H1 (cell line): Measurements from ENCODE around the gene TMEM145. TPM values are rescaled to one million over a fixed set of nuclear protein-coding genes. Genes with fewer than 3 reads are reported as not detected.
A peak's percentile ranks its signal among the peaks of the same experiment; 100 is the strongest.

Experiments used
- CTCF ChIA-PET: fragments of 300-600 bp; sonication (Branson Sonifier 250); formaldehyde crosslinking; loops from one replicate; lab custom pipeline; 2021; ENCODE audit not compliant: partially characterized antibody; lab: Charles Lee
- POLR2A ChIA-PET: fragments of 300-600 bp; sonication (Branson Sonifier 250); formaldehyde crosslinking; loops from one replicate; lab custom pipeline; 2021; ENCODE audit warnings: inconsistent platforms; ENCODE audit not compliant: partially characterized antibody; lab: Charles Lee
- DNase-seq, 2 experiments: peaks; one replicate each; pipeline versions ENCODE4 v3.0.0 to v3.0.0-alpha.2; 2010 to 2022; ENCODE audit warnings: low spot score in 2 of 2, low read depth in 1 of 2, mixed read lengths in 1 of 2
- FAIRE-seq: peaks from 2 replicates; lab custom pipeline; 2011; peaks lifted over from hg19 to GRCh38; lab: Jason Lieb, UNC
- H2AFZ ChIP-seq: 2 replicates; pipeline ENCODE4 v1.8.1; 2012; ENCODE audit warnings: low read length, inconsistent platforms
- H2AK5ac ChIP-seq: 2 replicates; pipeline ENCODE4 v1.6.1; 2013; ENCODE audit warnings: low read depth, low read length
- H2BK120ac ChIP-seq: replicated peaks from 2 replicates; pipeline ENCODE3; 2013; ENCODE audit warnings: low read depth, low read length, inconsistent platforms
- H2BK12ac ChIP-seq: 2 replicates; pipeline ENCODE4 v1.6.1; 2013; ENCODE audit warnings: low read depth, low read length
- H2BK15ac ChIP-seq: 2 replicates; pipeline ENCODE4 v1.6.1; 2013; ENCODE audit warnings: low read length
- H2BK20ac ChIP-seq: 2 replicates; pipeline ENCODE4 v1.6.1; 2013; ENCODE audit warnings: low read length
- H2BK5ac ChIP-seq: 2 replicates; pipeline ENCODE4 v1.6.1; 2013; ENCODE audit warnings: low read depth, low read length
- H3K14ac ChIP-seq: 2 replicates; pipeline ENCODE4 v1.6.1; 2013; ENCODE audit warnings: inconsistent platforms; ENCODE audit not compliant: insufficient read length
- H3K18ac ChIP-seq: 2 replicates; pipeline ENCODE4 v1.6.1; 2013; ENCODE audit warnings: low read length; ENCODE audit errors: extremely low read depth
- H3K23ac ChIP-seq: 2 replicates; pipeline ENCODE4 v1.6.1; 2013; ENCODE audit warnings: inconsistent platforms; ENCODE audit not compliant: insufficient read length
- H3K23me2 ChIP-seq: 2 replicates; pipeline ENCODE4 v1.6.1; 2013; ENCODE audit warnings: low read depth, low read length
- H3K27ac ChIP-seq: 2 replicates; pipeline ENCODE4 v1.6.1; 2011; ENCODE audit warnings: low read depth, low read length, inconsistent platforms
- H3K27me3 ChIP-seq, 4 experiments: replicated peaks in 1 of 4; 1 replicate in 1 of 4; 2 replicates in 3 of 4; pipeline versions ENCODE4 v1.6.1 to v1.8.1; 2011 to 2013; ENCODE audit warnings: low read length in 3 of 4, mild to moderate bottlenecking in 3 of 4, inconsistent platforms in 2 of 4, mixed read lengths in 2 of 4, moderate library complexity in 1 of 4; ENCODE audit not compliant: control insufficient read depth in 3 of 4, insufficient read depth in 3 of 4; ENCODE audit errors: extremely low read depth in 1 of 4
- H3K36me3 ChIP-seq, 4 experiments: 2 replicates each; pipeline versions ENCODE4 v1.6.1 to v1.8.1; 2011 to 2013; ENCODE audit warnings: mild to moderate bottlenecking in 4 of 4, low read length in 3 of 4, moderate library complexity in 2 of 4, control low read depth in 1 of 4, inconsistent platforms in 1 of 4; ENCODE audit not compliant: insufficient read depth in 4 of 4, control insufficient read depth in 2 of 4
- H3K4ac ChIP-seq: replicated peaks from 2 replicates; pipeline ENCODE3; 2013; ENCODE audit warnings: low read length, low read depth, mixed read lengths, inconsistent platforms; ENCODE audit not compliant: insufficient read length
- H3K4me1 ChIP-seq, 4 experiments: replicated peaks in 1 of 4; 1 replicate in 1 of 4; 2 replicates in 3 of 4; pipeline versions ENCODE4 v1.6.1 to v1.8.1; 2011 to 2013; ENCODE audit warnings: low read length in 3 of 4, inconsistent platforms in 2 of 4, mixed read lengths in 1 of 4; ENCODE audit not compliant: insufficient read depth in 4 of 4, control insufficient read depth in 3 of 4
- H3K4me2 ChIP-seq, 2 experiments: 2 replicates each; pipeline versions ENCODE4 v1.6.1 to v1.8.1; 2011 to 2013; ENCODE audit warnings: low read depth in 2 of 2, low read length in 2 of 2, control low read depth in 1 of 2, inconsistent platforms in 1 of 2, mild to moderate bottlenecking in 1 of 2; ENCODE audit not compliant: insufficient read depth in 1 of 2
- H3K4me3 ChIP-seq, 4 experiments: fragments of 200-600, 300-600 bp in 1 of 4; sonication (generic), shearing (Covaris generic), sonication (Bioruptor Twin) in 1 of 4; 2 replicates each; pipeline versions ENCODE4 v1.5.1 to v1.8.1; 2011 to 2016; ENCODE audit warnings: low read length in 4 of 4, low read depth in 3 of 4, control low read depth in 2 of 4, inconsistent platforms in 2 of 4, mild to moderate bottlenecking in 2 of 4, mixed read lengths in 1 of 4, moderate library complexity in 1 of 4; ENCODE audit not compliant: insufficient read depth in 2 of 4; ENCODE audit errors: extremely low read depth in 1 of 4
- H3K56ac ChIP-seq: replicated peaks from 2 replicates; pipeline ENCODE3; 2013; ENCODE audit warnings: low read depth, mild to moderate bottlenecking, mixed read lengths, low read length, inconsistent platforms; ENCODE audit not compliant: insufficient read length
- H3K79me1 ChIP-seq: 2 replicates; pipeline ENCODE4 v1.6.1; 2013; ENCODE audit warnings: low read depth, low read length, control low read depth
- H3K79me2 ChIP-seq, 2 experiments: 2 replicates each; pipeline versions ENCODE4 v1.6.1 to v1.8.1; 2012 to 2013; ENCODE audit warnings: low read length in 2 of 2, mild to moderate bottlenecking in 2 of 2, inconsistent platforms in 1 of 2; ENCODE audit not compliant: insufficient read depth in 2 of 2, control insufficient read depth in 1 of 2
- H3K9ac ChIP-seq, 4 experiments: replicated peaks in 1 of 4; 1 replicate in 1 of 4; 2 replicates in 3 of 4; pipeline versions ENCODE4 v1.6.1 to v1.8.1; 2011 to 2013; ENCODE audit warnings: low read depth in 3 of 4, low read length in 3 of 4, control low read depth in 2 of 4, mild to moderate bottlenecking in 2 of 4, moderate library complexity in 2 of 4, inconsistent platforms in 1 of 4; ENCODE audit errors: extremely low read depth in 1 of 4
- H3K9me3 ChIP-seq, 2 experiments: 2 replicates each; pipeline versions ENCODE4 v1.6.1 to v1.8.1; 2012 to 2013; ENCODE audit warnings: mild to moderate bottlenecking in 2 of 2, moderate library complexity in 2 of 2, control low read depth in 1 of 2, inconsistent platforms in 1 of 2, low read depth in 1 of 2, low read length in 1 of 2, mixed read lengths in 1 of 2; ENCODE audit not compliant: insufficient read depth in 2 of 2
- H4K20me1 ChIP-seq, 2 experiments: replicated peaks in 1 of 2; 2 replicates each; pipeline versions ENCODE3 to v1.8.1; 2011 to 2013; ENCODE audit warnings: inconsistent platforms in 2 of 2, low read length in 2 of 2, mild to moderate bottlenecking in 1 of 2; ENCODE audit not compliant: insufficient read depth in 2 of 2, control insufficient read depth in 1 of 2
- H4K5ac ChIP-seq: 2 replicates; pipeline ENCODE4 v1.6.1; 2013; ENCODE audit warnings: low read length, low read depth, mixed read lengths, inconsistent platforms; ENCODE audit not compliant: insufficient read length
- H4K8ac ChIP-seq: 2 replicates; pipeline ENCODE4 v1.8.0; 2013; ENCODE audit warnings: mild to moderate bottlenecking, moderate library complexity, low read length, inconsistent platforms; ENCODE audit not compliant: insufficient read depth; ENCODE audit errors: extremely low read depth
- H4K91ac ChIP-seq: replicated peaks from 2 replicates; pipeline ENCODE3; 2013; ENCODE audit warnings: low read length, mixed read lengths, inconsistent platforms; ENCODE audit not compliant: insufficient read length
- CREB1 ChIP-seq: IDR thresholded peaks from 2 replicates; pipeline ENCODE4 v1.6.1; 2012; ENCODE audit warnings: inconsistent platforms
- EP300 ChIP-seq, 2 experiments: IDR thresholded peaks; 1 replicate in 1 of 2; 2 replicates in 1 of 2; pipeline ENCODE4 v1.6.1; 2011 to 2012; ENCODE audit warnings: low read depth in 2 of 2, low read length in 2 of 2, mild to moderate bottlenecking in 2 of 2, borderline replicate concordance in 1 of 2, inconsistent platforms in 1 of 2, moderate library complexity in 1 of 2
- HDAC6 ChIP-seq: IDR thresholded peaks from one replicate; pipeline ENCODE4 v1.7.1; 2012; ENCODE audit warnings: low read depth, mild to moderate bottlenecking, inconsistent platforms, low read length, moderate library complexity
- JUND ChIP-seq: IDR thresholded peaks from 2 replicates; pipeline ENCODE4 v1.6.1; 2011; ENCODE audit warnings: mild to moderate bottlenecking, improper control_type of control experiment, low read length
- POLR2A ChIP-seq, 2 experiments: IDR thresholded peaks; 1 replicate in 1 of 2; 2 replicates in 1 of 2; pipeline ENCODE4 v1.6.1; 2011; ENCODE audit warnings: low read depth in 2 of 2, low read length in 2 of 2, mild to moderate bottlenecking in 2 of 2; ENCODE audit errors: control extremely low read depth in 1 of 2
- SIN3A ChIP-seq, 2 experiments: IDR thresholded peaks in 1 of 2; conservative IDR thresholded peaks in 1 of 2; 2 replicates each; pipeline ENCODE4 v1.6.1; 2011 to 2012; ENCODE audit warnings: low read length in 2 of 2, improper control_type of control experiment in 1 of 2, low read depth in 1 of 2, mild to moderate bottlenecking in 1 of 2
- YY1 ChIP-seq: IDR thresholded peaks from 2 replicates; pipeline ENCODE4 v1.6.1; 2011; ENCODE audit warnings: low read depth, mild to moderate bottlenecking, low read length
- WGBS, 2 experiments: shearing (Covaris generic) in 1 of 2; methylation state at CpG; one replicate each; pipeline versions ENCODE4 v1.1.6 to v1.1.7; 2013 to 2015; ENCODE audit warnings: low lambda C conversion rate in 2 of 2, mixed read lengths in 2 of 2, inconsistent platforms in 1 of 2, low coverage in 1 of 2, missing lambda C conversion rate in 1 of 2; ENCODE audit not compliant: insufficient replicate concordance in 2 of 2, insufficient coverage in 1 of 2, insufficient read length in 1 of 2; ENCODE audit errors: extremely low coverage in 1 of 2, missing lambda C conversion rate in 1 of 2; 5-methylcytosine and 5-hydroxymethylcytosine counted together
- polyA plus RNA-seq, 7 experiments: library from polyadenylated mRNA; depleted of rRNA in 3 of 7; stranded (reverse) in 5 of 7; unstranded in 2 of 7; fragments of >200 nt in 5 of 7; fragments of 200-250 nt in 2 of 7; gene quantifications; 1 replicate in 5 of 7; 2 replicates in 1 of 7; 4 replicates in 1 of 7; pipeline versions ENCODE4 v1.2.1 to v1.2.3, GENCODE V29; 2011 to 2013; ENCODE audit warnings: missing spikeins in 2 of 7, mixed read lengths in 2 of 7
- total RNA-seq: library from RNA; stranded (reverse); fragmentation: NEBNext Ultra II Directional; extraction: Animal tissue kit (Norgen Biotek cat#: 25700); gene quantifications from 2 replicates; pipeline ENCODE4 v1.2.1, GENCODE V29; 2021
- TF ChIP-seq, protein P1 (sequence below), 3 experiments: IDR thresholded peaks; 1 replicate in 2 of 3; 2 replicates in 1 of 3; pipeline versions ENCODE4 v1.5.1 to v1.6.1; 2011; ENCODE audit warnings: low read length in 3 of 3, mild to moderate bottlenecking in 3 of 3, inconsistent platforms in 2 of 3, low read depth in 1 of 3, moderate library complexity in 1 of 3; ENCODE audit not compliant: insufficient read depth in 1 of 3; ENCODE audit errors: control extremely low read depth in 1 of 3

TMEM145 gene
- total and polyA plus RNA-seq, 2 of the 8 experiments (the other 6 are each of a cell fraction or from before 2014, with no cell fraction given), result 2.3 to 4.7 TPM

DNA sequence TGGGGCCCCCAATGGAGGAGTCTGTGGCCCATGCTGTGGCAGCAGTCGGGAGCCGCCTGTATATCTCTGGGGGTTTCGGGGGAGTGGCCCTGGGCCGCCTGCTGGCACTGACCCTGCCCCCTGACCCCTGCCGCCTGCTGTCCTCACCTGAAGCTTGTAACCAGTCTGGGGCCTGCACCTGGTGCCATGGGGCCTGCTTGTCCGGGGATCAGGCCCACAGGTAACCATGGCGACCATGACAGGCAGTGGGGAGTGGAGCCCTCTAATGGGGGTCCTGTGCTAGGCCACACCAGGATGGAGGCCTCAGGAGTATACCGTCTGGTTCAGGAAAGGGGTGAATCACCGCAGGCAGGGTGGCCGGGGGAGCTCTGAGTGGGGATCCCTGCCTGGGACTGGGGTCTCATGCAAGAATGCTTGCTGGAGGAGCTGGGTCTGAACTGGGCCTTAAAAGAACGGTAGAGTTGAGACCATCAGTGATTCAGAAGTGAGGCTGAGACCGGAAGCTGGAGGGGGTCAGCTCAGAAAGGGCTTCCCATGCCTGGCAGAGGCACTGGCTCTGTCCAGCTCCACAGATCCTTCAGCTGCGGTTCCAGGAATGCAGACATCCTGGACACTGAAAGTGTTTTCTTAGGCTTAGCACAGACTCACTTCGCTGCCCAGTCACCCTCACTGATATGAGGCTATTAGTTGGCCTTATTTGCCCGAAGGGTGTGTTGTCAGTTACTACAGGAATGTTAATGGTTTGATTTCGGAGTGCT lies 47.9 kb downstream of the TMEM145 start:
- H3K4me2 ChIP-seq, result no peak overlapping the region
- no peak overlapping the region for H3K9ac ChIP-seq
- peaks cover 2% of the 10 kb centered on the region; the same call in 1 of the 2 replicates for H3K79me1 ChIP-seq
- H2BK15ac ChIP-seq, result no peak overlapping the region
- no peaks in the 10 kb centered on the region for H3K27me3 ChIP-seq
- 78% methylated on average over 16 of the region's 16 CpGs; no CpG with 5 or more reads in 1 of the 2 experiments for WGBS, 2 experiments
- H3K4ac ChIP-seq, result no peak overlapping the region
- no peak overlapping the region for H2BK120ac ChIP-seq
- no peaks in the 10 kb centered on the region for H3K23me2 ChIP-seq
- peaks cover 0 to 2% of the 10 kb centered on the region in 2 experiments for H4K20me1 ChIP-seq
- CTCF ChIA-PET, result interaction anchor here (0.6 to 1.8 kb wide), 15 partner anchors 9 to 372 kb away, joined by 3 to 9 read pairs (median 4); no protein-coding TSS in a partner anchor
- peak in 1 of 2 experiments; percentile 76 for DNase-seq
- no peak overlapping the region for H2BK20ac ChIP-seq
- no peak overlapping the region for H4K5ac ChIP-seq
- no peak overlapping the region for H3K18ac ChIP-seq
- H2BK5ac ChIP-seq, result no peak overlapping the region
- no peak overlapping the region for H2AK5ac ChIP-seq
- FAIRE-seq, result peak; percentile 65
- H2BK12ac ChIP-seq, result no peak overlapping the region; the same call in 1 of the 2 replicates
- peaks cover 0 to 6% of the 10 kb centered on the region in 2 experiments; a peak in 1 of 4 replicates for H3K9me3 ChIP-seq
- no peak overlapping the region for H3K23ac ChIP-seq
- H3K4me1 ChIP-seq, result peaks cover 0 to 6% (median 3%) of the 10 kb centered on the region in 4 experiments; a peak in 4 of 7 replicates
- H3K36me3 ChIP-seq, result peaks cover 5 to 16% (median 8%) of the 10 kb centered on the region in 4 experiments; a peak in 7 of 8 replicates
- H3K14ac ChIP-seq, result no peak overlapping the region
- no peak overlapping the region for H2AFZ ChIP-seq
- H3K4me3 ChIP-seq, result no peak overlapping the region
- H3K79me2 ChIP-seq, result no peaks in the 10 kb centered on the region
- H3K56ac ChIP-seq, result no peak overlapping the region
- POLR2A ChIA-PET, result interaction anchor here (0.6 to 1.3 kb wide), 6 partner anchors 10 to 944 kb away, joined by 3 to 6 read pairs (median 4); no protein-coding TSS in a partner anchor
- H4K8ac ChIP-seq, result no peak overlapping the region; the same call in 1 of the 2 replicates
- no peak overlapping the region for H3K27ac ChIP-seq
- no peak overlapping the region for H4K91ac ChIP-seq
- TF ChIP-seq, protein P1, sequence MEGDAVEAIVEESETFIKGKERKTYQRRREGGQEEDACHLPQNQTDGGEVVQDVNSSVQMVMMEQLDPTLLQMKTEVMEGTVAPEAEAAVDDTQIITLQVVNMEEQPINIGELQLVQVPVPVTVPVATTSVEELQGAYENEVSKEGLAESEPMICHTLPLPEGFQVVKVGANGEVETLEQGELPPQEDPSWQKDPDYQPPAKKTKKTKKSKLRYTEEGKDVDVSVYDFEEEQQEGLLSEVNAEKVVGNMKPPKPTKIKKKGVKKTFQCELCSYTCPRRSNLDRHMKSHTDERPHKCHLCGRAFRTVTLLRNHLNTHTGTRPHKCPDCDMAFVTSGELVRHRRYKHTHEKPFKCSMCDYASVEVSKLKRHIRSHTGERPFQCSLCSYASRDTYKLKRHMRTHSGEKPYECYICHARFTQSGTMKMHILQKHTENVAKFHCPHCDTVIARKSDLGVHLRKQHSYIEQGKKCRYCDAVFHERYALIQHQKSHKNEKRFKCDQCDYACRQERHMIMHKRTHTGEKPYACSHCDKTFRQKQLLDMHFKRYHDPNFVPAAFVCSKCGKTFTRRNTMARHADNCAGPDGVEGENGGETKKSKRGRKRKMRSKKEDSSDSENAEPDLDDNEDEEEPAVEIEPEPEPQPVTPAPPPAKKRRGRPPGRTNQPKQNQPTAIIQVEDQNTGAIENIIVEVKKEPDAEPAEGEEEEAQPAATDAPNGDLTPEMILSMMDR (IDR thresholded peaks at IDR 0.05; ENCODE audit: control extremely low read depth in 1 of 3, insufficient read depth in 1 of 3, low read depth in 1 of 3, low read length in 3 of 3), result peak; percentile 50 to 68 (median 64)
- TF ChIP-seq CREB1, result peak; percentile 24; the same call in 1 of the 2 replicates
- TF ChIP-seq JUND, result no peak
- no peak for TF ChIP-seq HDAC6
- 0 out of 2 replicates have a peak, but pooled peaks have one; percentile 26 for TF ChIP-seq YY1
- TF ChIP-seq SIN3A (conservative IDR thresholded peaks at IDR 0.05 in 1 of 2, IDR thresholded peaks at IDR 0.05 in 1 of 2; ENCODE audit: low read depth in 1 of 2, low read length in 2 of 2), result peak in 1 of 2 experiments; percentile 73; a peak in 2 of 4 replicates
- no peak for TF ChIP-seq EP300 (IDR thresholded peaks at IDR 0.05; ENCODE audit: borderline replicate concordance in 1 of 2, low read depth in 2 of 2, low read length in 2 of 2)
- no peak for TF ChIP-seq POLR2A (IDR thresholded peaks at IDR 0.05; ENCODE audit: control extremely low read depth in 1 of 2, low read depth in 2 of 2, low read length in 2 of 2)
